B cell (primary cell): ENCODE measurements around the gene GGT6.

Experiments used
- CTCF ChIP-seq: fragments of 200-600 bp; IDR thresholded peaks from one replicate; pipeline ENCODE4 v1.8.0; 2022; ENCODE audit warnings: antibody characterized with exemption, mild to moderate bottlenecking
- EZH2 ChIP-seq: IDR thresholded peaks from 2 replicates; pipeline ENCODE4 v1.6.1; 2012; ENCODE audit warnings: borderline replicate concordance, low read depth, mild to moderate bottlenecking, moderate library complexity, low read length; ENCODE audit not compliant: insufficient read depth, poor library complexity, severe bottlenecking

DNA sequence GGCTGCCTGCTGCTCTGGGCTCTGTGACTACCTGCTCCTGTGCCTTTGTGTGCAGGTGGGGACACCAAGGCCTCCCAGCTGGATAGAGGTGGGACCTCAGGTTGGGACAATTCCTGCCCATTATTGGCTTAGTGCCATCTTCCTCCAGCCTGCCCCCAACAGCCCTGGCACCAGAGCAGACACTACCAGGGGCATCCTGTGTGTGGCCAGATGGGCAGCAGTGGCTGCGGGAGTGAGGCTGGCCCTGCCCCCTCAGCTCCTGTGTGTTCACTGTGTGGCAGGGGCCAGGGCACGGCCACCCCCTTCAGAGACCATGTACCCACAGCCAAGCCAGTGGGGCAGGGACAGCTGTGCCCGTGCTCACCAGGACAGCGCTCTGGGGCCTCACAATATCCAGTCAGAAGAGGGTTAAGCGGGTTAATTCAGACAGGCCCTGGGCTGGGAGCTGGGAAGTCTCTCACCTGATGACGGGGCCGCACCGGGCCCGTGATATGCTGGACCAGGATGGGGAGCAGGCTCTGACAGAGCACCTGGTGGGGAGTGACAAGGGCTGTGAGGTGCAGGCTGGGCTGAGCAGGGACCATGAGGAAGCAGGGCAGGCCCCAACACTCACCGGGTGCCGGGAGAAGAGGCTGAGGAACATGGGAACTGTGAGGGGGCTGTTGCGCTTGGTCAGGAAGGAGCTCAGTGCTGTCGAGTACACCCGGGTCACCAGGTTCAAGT, 18.2 kb downstream of the GGT6 start:
- no peak for TF ChIP-seq CTCF
- TF ChIP-seq EZH2, result no peak
